Thyroid gland (tissue), 4 donors: ENCODE results near the gene PPP1R12B. TPM values are rescaled to one million over a fixed set of nuclear protein-coding genes. Genes with fewer than 3 reads are reported as not detected.
"Not testable (repeated sequence)": the region's sequence is repeated elsewhere in the genome, so short reads cannot be mapped to it uniquely, and the experiment has no call there.

ENCODE experiments used
- DNase-seq, 2 donors: peaks; one replicate each; pipeline ENCODE4 v3.0.0-alpha.2; 2019
- H3K27ac ChIP-seq, 3 donors: fragments of 200-600 bp; sonication (generic); 1 replicate in 2 of 3; 2 replicates in 1 of 3; pipeline ENCODE4 v1.5.1; 2016 to 2019; ENCODE audit warnings: mild to moderate bottlenecking in 1 of 3, moderate library complexity in 1 of 3
- H3K27me3 ChIP-seq: fragments of 200-600 bp; sonication (generic); one replicate; pipeline ENCODE4 v1.5.1; 2019
- H3K36me3 ChIP-seq, 2 donors: fragments of 200-600 bp; sonication (generic); one replicate each; pipeline ENCODE4 v1.5.1; 2016 to 2019
- H3K4me1 ChIP-seq, 2 donors: fragments of 200-600 bp; sonication (generic); one replicate each; pipeline ENCODE4 v1.5.1; 2017 to 2019
- H3K4me3 ChIP-seq, 3 donors: fragments of 200-600 bp; sonication (generic); replicated peaks in 1 of 3; 1 replicate in 2 of 3; 2 replicates in 1 of 3; pipeline ENCODE4 v1.5.1; 2016; ENCODE audit warnings: mild to moderate bottlenecking in 1 of 3
- H3K9me3 ChIP-seq: fragments of 200-600 bp; sonication (generic); one replicate; pipeline ENCODE4 v1.5.1; 2017
- CTCF ChIP-seq, 6 experiments: fragments of 200-600 bp in 3 of 6; fragments of 450-650 bp in 3 of 6; sonication (generic) in 3 of 6; IDR thresholded peaks; one replicate each; pipeline ENCODE4 v1.5.1; 2016 to 2019; ENCODE audit warnings: antibody characterized with exemption in 6 of 6, mild to moderate bottlenecking in 2 of 6, inconsistent platforms in 1 of 6, moderate library complexity in 1 of 6
- POLR2A ChIP-seq, 2 donors: fragments of 450-650 bp; IDR thresholded peaks; one replicate each; pipeline ENCODE4 v1.6.1; 2017; ENCODE audit warnings: antibody characterized with exemption in 2 of 2, mild to moderate bottlenecking in 2 of 2, moderate library complexity in 1 of 2
- WGBS, 2 donors: methylation state at CpG; one replicate each; pipeline ENCODE4 v1.1.5; 2017; 5-methylcytosine and 5-hydroxymethylcytosine counted together
- intact Hi-C: fragments of 100-400 bp; cut with DNase I; formaldehyde crosslinking; loops from one replicate; pipeline ENCODE4 v1.15.1; 2023
- total RNA-seq, 4 donors: library from RNA; depleted of rRNA; stranded (reverse); fragments of >200 nt; gene quantifications; one replicate each; pipeline ENCODE4 v1.2.3, GENCODE V29; 2016

Gene PPP1R12B
- total RNA-seq, 4 donors from 2014 or later, result 34.9 to 48.5 (median 41.3) TPM

GRCh38 chr1:202520129-202520856 lies 171.8 kb downstream of the PPP1R12B start:
- Histone ChIP-seq H3K27ac (peak overlapping the region; percentile 78 to 97 (median 92)), H3K4me1 (peaks cover 15 to 18% of the 10 kb centered on the region in 2 donors)
- H3K36me3 ChIP-seq, H3K27me3 ChIP-seq, intact Hi-C loops, H3K4me3 ChIP-seq, H3K9me3 ChIP-seq: not testable (repeated sequence)
- peak in 1 of 2 donors; percentile 46 for TF ChIP-seq POLR2A (IDR thresholded peaks at IDR 0.05)
- DNase-seq, result peak; percentile 51 to 70

- H3K27me3 ChIP-seq, intact Hi-C loops, H3K4me3 ChIP-seq, DNase-seq, H3K36me3 ChIP-seq, H3K9me3 ChIP-seq: not testable (repeated sequence)
- Histone ChIP-seq H3K4me1 (peaks cover 15 to 18% of the 10 kb centered on the region in 2 donors), H3K27ac (peak overlapping the region; percentile 65 to 97 (median 92))
- 93 to 98% methylated on average over 2 of the region's 2 CpGs for WGBS, 2 donors
These were observed 172.3 kb downstream of the PPP1R12B start for GRCh38 chr1:202520857-202521216.

- 93 to 96% methylated on average over 1 of the region's 1 CpG for WGBS, 2 donors
- H3K36me3 ChIP-seq, H3K27ac ChIP-seq, intact Hi-C loops, H3K9me3 ChIP-seq, H3K4me3 ChIP-seq, DNase-seq, H3K27me3 ChIP-seq: not testable (repeated sequence)
- peaks cover 15 to 18% of the 10 kb centered on the region in 2 donors for H3K4me1 ChIP-seq
These were observed 173.0 kb downstream of the PPP1R12B start for GRCh38 chr1:202521484-202521883.

- 68 to 73% methylated on average over 2 of the region's 2 CpGs for WGBS, 2 donors
- H3K4me3 ChIP-seq, result no peak overlapping the region
- H3K27ac ChIP-seq, result no peak overlapping the region
- TF ChIP-seq POLR2A (IDR thresholded peaks at IDR 0.05) (no peak), CTCF (IDR thresholded peaks at IDR 0.05) (no peak)
- H3K4me1 ChIP-seq, result peaks cover 15 to 18% of the 10 kb centered on the region in 2 donors
- no peaks in the 10 kb centered on the region for H3K36me3 ChIP-seq
- intact Hi-C loops, result no loop called here
- H3K9me3 ChIP-seq, result no peaks in the 10 kb centered on the region
- DNase-seq, result no peak
- no peaks in the 10 kb centered on the region for H3K27me3 ChIP-seq
These were observed 173.4 kb downstream of the PPP1R12B start for GRCh38 chr1:202521886-202522285.

- H3K27ac ChIP-seq, intact Hi-C loops: not testable (repeated sequence)
- WGBS, 2 donors, result 48 to 75% methylated on average over 1 of the region's 1 CpG
These were observed 177.6 kb downstream of the PPP1R12B start for GRCh38 chr1:202526056-202526455.

GRCh38 chr1:202528096-202528722 lies 179.7 kb downstream of the PPP1R12B start:
- H3K36me3 ChIP-seq, intact Hi-C loops, H3K4me1 ChIP-seq, H3K27me3 ChIP-seq, H3K4me3 ChIP-seq, H3K27ac ChIP-seq, H3K9me3 ChIP-seq, DNase-seq: not testable (repeated sequence)
- 91 to 97% methylated on average over 3 of the region's 3 CpGs for WGBS, 2 donors

More at GRCh38 chr1:202526056-202526455, 177.6 kb downstream of the PPP1R12B start:
- H3K36me3 ChIP-seq, H3K27me3 ChIP-seq, H3K9me3 ChIP-seq, DNase-seq, H3K4me3 ChIP-seq, H3K4me1 ChIP-seq: not testable (repeated sequence)

GRCh38 chr1:202530686-202531085 lies 182.2 kb downstream of the PPP1R12B start:
- H3K36me3 ChIP-seq, H3K27ac ChIP-seq, H3K27me3 ChIP-seq, H3K4me3 ChIP-seq, H3K4me1 ChIP-seq, intact Hi-C loops, H3K9me3 ChIP-seq, DNase-seq: not testable (repeated sequence)
- 92 to 94% methylated on average over 1 of the region's 1 CpG for WGBS, 2 donors

- Histone ChIP-seq H3K27ac (no peak overlapping the region), H3K4me3 (no peak overlapping the region), H3K4me1 (no peaks in the 10 kb centered on the region), H3K9me3 (no peaks in the 10 kb centered on the region), H3K27me3 (no peaks in the 10 kb centered on the region), H3K36me3 (no peaks in the 10 kb centered on the region)
- intact Hi-C loops, result no loop called here
- TF ChIP-seq CTCF (IDR thresholded peaks at IDR 0.05) (no peak), POLR2A (IDR thresholded peaks at IDR 0.05) (no peak)
- WGBS, 2 donors, result 88 to 94% methylated on average over 1 of the region's 1 CpG
- no peak for DNase-seq
These were observed 182.9 kb downstream of the PPP1R12B start for GRCh38 chr1:202531472-202531811.

GRCh38 chr1:202531812-202532616 lies 183.5 kb downstream of the PPP1R12B start:
- H3K27me3 ChIP-seq, H3K4me3 ChIP-seq, H3K27ac ChIP-seq, H3K9me3 ChIP-seq, H3K36me3 ChIP-seq, DNase-seq, intact Hi-C loops, H3K4me1 ChIP-seq: not testable (repeated sequence)
- 90 to 92% methylated on average over 6 of the region's 6 CpGs for WGBS, 2 donors
